Astrocyte (in vitro differentiated cells and primary cell): ENCODE data around the gene RMND1. TPM values are rescaled to one million over a fixed set of nuclear protein-coding genes. Genes with fewer than 3 reads are reported as not detected.

Source experiments
- DNase-seq: peaks from one replicate; pipeline ENCODE4 v3.0.0-alpha.2; 2010; ENCODE audit warnings: low read depth
- FAIRE-seq: peaks from 2 replicates; lab custom pipeline; 2011; peaks lifted over from hg19 to GRCh38; lab: Jason Lieb, UNC
- H2AFZ ChIP-seq: 2 replicates; pipeline ENCODE4 v1.6.0; 2012; ENCODE audit warnings: low read depth, low read length, inconsistent platforms
- H3K27ac ChIP-seq: 2 replicates; pipeline ENCODE4 v1.5.1; 2011; ENCODE audit warnings: low read depth, low read length, inconsistent platforms
- H3K27me3 ChIP-seq: 2 replicates; pipeline ENCODE4 v1.6.0; 2011; ENCODE audit warnings: low read length, inconsistent platforms; ENCODE audit not compliant: insufficient read depth
- H3K36me3 ChIP-seq: 2 replicates; pipeline ENCODE4 v1.5.1; 2011; ENCODE audit warnings: low read length, inconsistent platforms; ENCODE audit not compliant: insufficient read depth
- H3K4me1 ChIP-seq: 2 replicates; pipeline ENCODE4 v1.5.1; 2011; ENCODE audit warnings: low read length, inconsistent platforms; ENCODE audit not compliant: insufficient read depth
- H3K4me2 ChIP-seq: 2 replicates; pipeline ENCODE4 v1.6.0; 2012; ENCODE audit warnings: low read length, inconsistent platforms
- H3K4me3 ChIP-seq: 2 replicates; pipeline ENCODE4 v1.5.1; 2011; ENCODE audit warnings: low read depth, mild to moderate bottlenecking, low read length, inconsistent platforms; ENCODE audit not compliant: insufficient read depth
- H3K79me2 ChIP-seq: 2 replicates; pipeline ENCODE4 v1.6.0; 2012; ENCODE audit warnings: mild to moderate bottlenecking, low read length, inconsistent platforms; ENCODE audit not compliant: insufficient read depth
- H3K9ac ChIP-seq: 2 replicates; pipeline ENCODE4 v1.6.0; 2012; ENCODE audit warnings: mild to moderate bottlenecking, low read length, inconsistent platforms
- H3K9me3 ChIP-seq: 2 replicates; pipeline ENCODE4 v1.5.1; 2012; ENCODE audit warnings: low read depth, mild to moderate bottlenecking, low read length, inconsistent platforms; ENCODE audit not compliant: insufficient read depth
- H4K20me1 ChIP-seq: 2 replicates; pipeline ENCODE4 v1.6.0; 2012; ENCODE audit warnings: low read length, inconsistent platforms; ENCODE audit not compliant: insufficient read depth
- H3K27ac Mint-ChIP-seq: one replicate; pipeline ENCODE4 v1.8.0; 2021; ENCODE audit warnings: mild to moderate bottlenecking, mixed read lengths; ENCODE audit not compliant: unreplicated experiment
- H3K27me3 Mint-ChIP-seq: one replicate; pipeline ENCODE4 v1.8.0; 2021; ENCODE audit warnings: low read depth, mixed read lengths; ENCODE audit not compliant: unreplicated experiment
- H3K36me3 Mint-ChIP-seq: one replicate; pipeline ENCODE4 v1.8.0; 2021; ENCODE audit warnings: low read depth, mixed read lengths; ENCODE audit not compliant: unreplicated experiment
- H3K4me1 Mint-ChIP-seq: one replicate; pipeline ENCODE4 v1.8.0; 2021; ENCODE audit warnings: low read depth, mixed read lengths; ENCODE audit not compliant: unreplicated experiment
- H3K4me3 Mint-ChIP-seq: one replicate; pipeline ENCODE4 v1.8.0; 2021; ENCODE audit warnings: mild to moderate bottlenecking, moderate library complexity, mixed read lengths; ENCODE audit not compliant: unreplicated experiment
- H3K9me3 Mint-ChIP-seq: one replicate; pipeline ENCODE4 v1.8.0; 2021; ENCODE audit warnings: mild to moderate bottlenecking, mixed read lengths; ENCODE audit not compliant: unreplicated experiment
- CTCF ChIP-seq: IDR thresholded peaks from 2 replicates; pipeline ENCODE4 v1.5.1; 2011; ENCODE audit warnings: low read depth, mild to moderate bottlenecking, inconsistent platforms, low read length, moderate library complexity; ENCODE audit not compliant: insufficient read depth
- EZH2 ChIP-seq: IDR thresholded peaks from 2 replicates; pipeline ENCODE4 v1.6.1; 2012; ENCODE audit warnings: mild to moderate bottlenecking, low read length, inconsistent platforms; ENCODE audit not compliant: insufficient read depth
- total RNA-seq: library from RNA; stranded (reverse); gene quantifications from 2 replicates; pipeline ENCODE4 v1.2.1, GENCODE V29; 2021

RMND1 gene
- total RNA-seq, 1 donor from 2014 or later = 25.9 TPM

- TF ChIP-seq CTCF (no peak), EZH2 (no peak)
- no peak overlapping the region for H3K27ac ChIP-seq
- peaks cover 18% of the 10 kb centered on the region for H4K20me1 ChIP-seq
- peaks cover 14% of the 10 kb centered on the region for H3K4me1 Mint-ChIP-seq
- DNase-seq (no peak), FAIRE-seq (no peak)
- H3K36me3 ChIP-seq = no peaks in the 10 kb centered on the region
- H3K27me3 Mint-ChIP-seq = no peaks in the 10 kb centered on the region
- H3K4me1 ChIP-seq = no peaks in the 10 kb centered on the region
- no peak overlapping the region for H2AFZ ChIP-seq
- no peak overlapping the region for H3K4me2 ChIP-seq
- H3K4me3 ChIP-seq = no peak overlapping the region
- H3K27ac Mint-ChIP-seq = no peak overlapping the region
- H3K36me3 Mint-ChIP-seq = peaks cover 5% of the 10 kb centered on the region
- H3K79me2 ChIP-seq = peaks cover 93% of the 10 kb centered on the region
- no peak overlapping the region for H3K9ac ChIP-seq
- no peaks in the 10 kb centered on the region for H3K9me3 Mint-ChIP-seq
- H3K4me3 Mint-ChIP-seq = no peak overlapping the region
- H3K9me3 ChIP-seq = no peaks in the 10 kb centered on the region
- no peaks in the 10 kb centered on the region for H3K27me3 ChIP-seq
Observed at GRCh38 chr6:151381722-151382121, 70.2 kb downstream of the RMND1 start.

- H3K79me2 ChIP-seq = peaks cover 93% of the 10 kb centered on the region
- peaks cover 5% of the 10 kb centered on the region for H3K36me3 Mint-ChIP-seq
- no peaks in the 10 kb centered on the region for H3K36me3 ChIP-seq
- H4K20me1 ChIP-seq = peaks cover 18% of the 10 kb centered on the region
- no peaks in the 10 kb centered on the region for H3K27me3 ChIP-seq
- H3K9me3 ChIP-seq = no peaks in the 10 kb centered on the region
- H3K4me2 ChIP-seq = no peak overlapping the region
- H2AFZ ChIP-seq = no peak overlapping the region
- H3K4me1 Mint-ChIP-seq = peaks cover 21% of the 10 kb centered on the region
- H3K4me3 ChIP-seq = no peak overlapping the region
- H3K4me3 Mint-ChIP-seq = no peak overlapping the region
- no peak for FAIRE-seq
- no peak overlapping the region for H3K27ac ChIP-seq
- H3K4me1 ChIP-seq = no peaks in the 10 kb centered on the region
- no peaks in the 10 kb centered on the region for H3K27me3 Mint-ChIP-seq
- no peak overlapping the region for H3K9ac ChIP-seq
- no peak for DNase-seq
- H3K27ac Mint-ChIP-seq = no peak overlapping the region
- no peak for TF ChIP-seq CTCF
- no peak for TF ChIP-seq EZH2
- H3K9me3 Mint-ChIP-seq = no peaks in the 10 kb centered on the region
Observed at GRCh38 chr6:151380848-151381205, 71.1 kb downstream of the RMND1 start.

DNA sequence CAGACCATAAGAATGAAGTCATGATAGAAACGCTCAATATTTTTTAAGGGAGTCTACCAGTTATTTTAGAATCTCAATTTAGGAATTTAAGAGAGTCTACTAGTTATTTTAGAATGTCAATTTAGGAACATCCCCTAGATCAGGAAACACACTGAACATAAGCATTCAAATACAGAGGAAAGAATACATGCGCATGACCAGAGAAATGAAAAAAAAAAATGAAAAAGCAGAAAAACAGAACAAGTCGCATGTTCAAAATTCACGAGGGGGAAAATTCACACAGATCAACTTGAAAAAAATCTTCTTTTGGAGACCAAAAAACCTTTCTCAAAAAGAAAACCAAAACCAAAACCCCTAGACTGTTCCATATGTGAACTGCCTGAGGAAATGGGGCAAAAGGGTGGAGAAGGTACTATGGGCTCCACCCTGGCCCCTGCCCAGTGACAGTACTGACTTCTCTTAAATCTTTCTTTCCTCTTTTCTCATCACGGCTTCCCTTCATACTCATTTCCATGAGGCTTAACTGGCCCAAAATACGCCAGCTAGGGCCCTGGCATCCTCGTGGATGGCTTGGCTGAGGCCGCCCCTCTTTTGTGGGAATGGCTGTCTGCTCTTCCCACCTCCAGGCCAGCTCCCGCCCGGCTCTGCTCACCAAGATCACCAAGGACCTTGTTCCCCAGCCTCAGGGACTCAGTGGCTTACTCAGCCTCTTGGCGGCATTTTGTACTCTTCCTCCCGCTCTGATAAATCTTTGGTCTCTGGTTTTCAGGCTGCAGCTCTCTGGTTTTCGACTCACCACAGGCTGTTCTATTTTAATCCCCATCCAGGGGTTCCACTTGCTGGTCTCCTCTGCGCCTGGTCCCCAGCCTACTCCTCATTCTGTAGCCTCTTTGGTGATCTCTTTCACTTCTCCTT, 71.7 kb downstream of the RMND1 start:
- Histone ChIP-seq H3K27me3 (no peaks in the 10 kb centered on the region), H3K4me1 (peaks cover under 1% of the 10 kb centered on the region), H3K27ac (no peak overlapping the region), H3K4me2 (no peak overlapping the region), H3K4me3 (no peak overlapping the region), H3K36me3 (no peaks in the 10 kb centered on the region), H3K9ac (no peak overlapping the region), H3K79me2 (peaks cover 93% of the 10 kb centered on the region), H4K20me1 (peaks cover 18% of the 10 kb centered on the region), H2AFZ (no peak overlapping the region), H3K9me3 (no peaks in the 10 kb centered on the region)
- Mint-ChIP-seq H3K27me3 (no peaks in the 10 kb centered on the region), H3K36me3 (peaks cover 5% of the 10 kb centered on the region), H3K9me3 (no peaks in the 10 kb centered on the region), H3K4me1 (peaks cover 23% of the 10 kb centered on the region), H3K4me3 (no peak overlapping the region), H3K27ac (peak overlapping the region; percentile 58)
- DNase-seq = no peak
- no peak for FAIRE-seq
- no peak for TF ChIP-seq EZH2
- TF ChIP-seq CTCF = no peak
